Keratinocyte (primary cell): ENCODE measurements around the gene SFMBT1. TPM values are rescaled to one million over a fixed set of nuclear protein-coding genes. Genes with fewer than 3 reads are reported as not detected.

Source experiments
- DNase-seq: peaks from one replicate; pipeline ENCODE4 v3.0.0-alpha.2; 2011; ENCODE audit warnings: low read depth, missing footprints, low spot score
- FAIRE-seq: peaks from 2 replicates; lab custom pipeline; 2011; peaks lifted over from hg19 to GRCh38; lab: Jason Lieb, UNC
- H2AFZ ChIP-seq: 2 replicates; pipeline ENCODE4 v1.6.0; 2012; ENCODE audit warnings: low read length, control low read depth, inconsistent platforms; ENCODE audit not compliant: control insufficient read depth
- H3K27ac ChIP-seq: 2 replicates; pipeline ENCODE4 v1.5.1; 2011; ENCODE audit warnings: low read length; ENCODE audit not compliant: control insufficient read depth, insufficient read depth
- H3K27me3 ChIP-seq: 3 replicates; pipeline ENCODE4 v1.6.0; 2011; ENCODE audit warnings: low read length; ENCODE audit not compliant: control insufficient read depth, insufficient read depth; ENCODE audit errors: extremely low read depth
- H3K36me3 ChIP-seq, 2 experiments: 2 replicates in 1 of 2; 3 replicates in 1 of 2; pipeline ENCODE4 v1.5.1; 2011; ENCODE audit warnings: low read length in 2 of 2, mild to moderate bottlenecking in 1 of 2; ENCODE audit not compliant: control insufficient read depth in 2 of 2, insufficient read depth in 2 of 2; ENCODE audit errors: extremely low read depth in 1 of 2
- H3K4me1 ChIP-seq: 3 replicates; pipeline ENCODE4 v1.5.1; 2011; ENCODE audit warnings: low read length; ENCODE audit not compliant: control insufficient read depth, insufficient read depth; ENCODE audit errors: extremely low read depth
- H3K4me2 ChIP-seq: 3 replicates; pipeline ENCODE4 v1.6.0; 2011; ENCODE audit warnings: low read depth, low read length; ENCODE audit not compliant: control insufficient read depth, insufficient read depth; ENCODE audit errors: extremely low read depth
- H3K4me3 ChIP-seq, 3 experiments: fragments of 200-600 bp in 1 of 3; sonication (generic) in 1 of 3; 2 replicates in 2 of 3; 3 replicates in 1 of 3; pipeline ENCODE4 v1.5.1; 2011 to 2016; ENCODE audit warnings: low read length in 3 of 3, mild to moderate bottlenecking in 3 of 3, control low read depth in 2 of 3, inconsistent platforms in 1 of 3, low read depth in 1 of 3, mixed read lengths in 1 of 3, mixed run types in 1 of 3, moderate library complexity in 1 of 3; ENCODE audit not compliant: control insufficient read depth in 2 of 3, insufficient read depth in 2 of 3; ENCODE audit errors: extremely low read depth in 1 of 3
- H3K79me2 ChIP-seq: 2 replicates; pipeline ENCODE4 v1.6.0; 2012; ENCODE audit warnings: low read length; ENCODE audit not compliant: control insufficient read depth, insufficient read depth
- H3K9ac ChIP-seq: 3 replicates; pipeline ENCODE4 v1.6.0; 2011; ENCODE audit warnings: low read length; ENCODE audit not compliant: control insufficient read depth, insufficient read depth; ENCODE audit errors: extremely low read depth
- H3K9me1 ChIP-seq: 3 replicates; pipeline ENCODE4 v1.6.0; 2011; ENCODE audit warnings: low read length; ENCODE audit not compliant: control insufficient read depth, insufficient read depth; ENCODE audit errors: extremely low read depth
- H3K9me3 ChIP-seq: 2 replicates; pipeline ENCODE4 v1.5.1; 2012; ENCODE audit warnings: low read depth, low read length; ENCODE audit not compliant: control insufficient read depth
- H4K20me1 ChIP-seq: 3 replicates; pipeline ENCODE4 v1.6.0; 2011; ENCODE audit warnings: low read length; ENCODE audit not compliant: control insufficient read depth, insufficient read depth; ENCODE audit errors: extremely low read depth
- CTCF ChIP-seq, 3 experiments: IDR thresholded peaks in 1 of 3; conservative IDR thresholded peaks in 1 of 3; optimal IDR thresholded peaks in 1 of 3; 2 replicates in 2 of 3; 3 replicates in 1 of 3; pipeline versions ENCODE3 to v1.5.1; 2011; ENCODE audit warnings: low read length in 3 of 3, mild to moderate bottlenecking in 3 of 3, moderate library complexity in 2 of 3, control low read depth in 1 of 3, inconsistent platforms in 1 of 3; ENCODE audit not compliant: insufficient read depth in 2 of 3; ENCODE audit errors: extremely low read depth in 1 of 3
- EZH2 ChIP-seq: IDR thresholded peaks from one replicate; pipeline ENCODE4 v1.6.1; 2012; ENCODE audit warnings: inconsistent platforms, mild to moderate bottlenecking, low read length, moderate library complexity
- dilution Hi-C: fragments of 300-500 bp; cut with MboI; formaldehyde crosslinking; loops from one replicate; pipeline ENCODE4 v1.7.0; 2020; ENCODE audit warnings: low sequenced_read_pairs; ENCODE audit not compliant: extremely low pct_ligation_motif_present
- polyA plus RNA-seq, 5 experiments: library from polyadenylated mRNA; depleted of rRNA in 3 of 5; stranded (reverse) in 3 of 5; stranded (forward) in 1 of 5; unstranded in 1 of 5; fragments of >200 nt; gene quantifications; 1 replicate in 1 of 5; 2 replicates in 3 of 5; 3 replicates in 1 of 5; pipeline versions ENCODE4 v1.2.1 to v1.2.3, GENCODE V29; 2011 to 2012; ENCODE audit warnings: missing spikeins in 2 of 5, low read depth in 1 of 5, low replicate concordance in 1 of 5

SFMBT1 gene
- polyA plus RNA-seq, 1 donor (not counting 4 experiments of a cell fraction or from before 2014, with no cell fraction given): 4.1 TPM

- no peaks in the 10 kb centered on the region for H3K9me1 ChIP-seq
- no peak overlapping the region for H3K4me2 ChIP-seq
- DNase-seq (no peak), FAIRE-seq (no peak)
- H3K4me3 ChIP-seq: no peak overlapping the region
- no peaks in the 10 kb centered on the region for H3K79me2 ChIP-seq
- H3K9ac ChIP-seq: no peak overlapping the region
- H3K9me3 ChIP-seq: no peaks in the 10 kb centered on the region
- peaks cover 0 to 2% of the 10 kb centered on the region in 2 experiments for H3K36me3 ChIP-seq
- H3K4me1 ChIP-seq: no peaks in the 10 kb centered on the region
- H2AFZ ChIP-seq: no peak overlapping the region
- no peak overlapping the region for H3K27ac ChIP-seq
- dilution Hi-C loops: no loop called here
- TF ChIP-seq CTCF (optimal IDR thresholded peaks at IDR 0.05 in 1 of 3, IDR thresholded peaks at IDR 0.05 in 1 of 3, conservative IDR thresholded peaks at IDR 0.05 in 1 of 3; ENCODE audit: extremely low read depth in 1 of 3, insufficient read depth in 2 of 3, low read length in 3 of 3) (no peak), EZH2 (no peak)
- H4K20me1 ChIP-seq: no peaks in the 10 kb centered on the region
- H3K27me3 ChIP-seq: no peaks in the 10 kb centered on the region
These were observed 185.5 kb downstream of the SFMBT1 start for GRCh38 chr3:52860424-52860768.

GRCh38 chr3:52859686-52860423, 186.0 kb downstream of the SFMBT1 start:
- Histone ChIP-seq H3K27ac (no peak overlapping the region), H3K9ac (no peak overlapping the region), H2AFZ (no peak overlapping the region), H3K4me2 (no peak overlapping the region), H3K9me1 (no peaks in the 10 kb centered on the region), H3K9me3 (no peaks in the 10 kb centered on the region), H4K20me1 (no peaks in the 10 kb centered on the region), H3K27me3 (no peaks in the 10 kb centered on the region), H3K4me3 (no peak overlapping the region), H3K4me1 (no peaks in the 10 kb centered on the region), H3K36me3 (peaks cover 0 to 2% of the 10 kb centered on the region in 2 experiments), H3K79me2 (no peaks in the 10 kb centered on the region)
- DNase-seq (no peak), FAIRE-seq (no peak)
- dilution Hi-C loops: no loop called here
- no peak for TF ChIP-seq EZH2
- TF ChIP-seq CTCF (optimal IDR thresholded peaks at IDR 0.05 in 1 of 3, IDR thresholded peaks at IDR 0.05 in 1 of 3, conservative IDR thresholded peaks at IDR 0.05 in 1 of 3; ENCODE audit: extremely low read depth in 1 of 3, insufficient read depth in 2 of 3, low read length in 3 of 3): no peak
